ENCODE results near the gene RFT1.
A peak's percentile ranks its signal among the peaks of the same experiment; 100 is the strongest.

The RFT1 gene

DNA sequence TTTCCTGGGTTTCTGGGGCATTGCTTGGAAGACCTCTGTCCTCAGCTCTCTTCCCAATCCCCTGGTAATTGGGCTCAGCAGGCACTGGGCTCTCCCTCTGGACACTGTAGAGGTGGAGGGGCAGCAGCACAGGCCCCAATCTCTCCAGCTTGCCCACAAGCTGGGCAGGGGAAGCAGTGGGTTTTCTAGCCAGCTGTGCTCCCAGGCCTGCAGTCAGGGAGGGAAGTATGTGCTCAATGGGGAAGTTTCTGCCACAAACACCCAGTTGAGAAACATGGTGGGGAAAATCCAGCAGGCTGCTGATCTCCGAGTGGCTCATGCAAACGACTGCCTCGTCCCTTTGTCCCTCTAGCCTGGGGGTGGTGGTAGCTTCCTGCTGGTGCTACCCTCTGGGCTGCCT is 12.8 kb upstream of the RFT1 start:
- CTCF ChIA-PET = interaction anchor here (4.3 to 10.4 kb wide), 2 partner anchors 10 to 53 kb away, joined by 36 to 130 read pairs; partner anchors contain the start of gene RFT1
- no peak overlapping the region for H3K4me3 ChIP-seq (ENCODE audit: low read depth, low read length)
- DNase-seq (ENCODE audit: low read depth, low spot score) = no peak
- POLR2A ChIA-PET = no interaction called here
- TF ChIP-seq, protein P1, sequence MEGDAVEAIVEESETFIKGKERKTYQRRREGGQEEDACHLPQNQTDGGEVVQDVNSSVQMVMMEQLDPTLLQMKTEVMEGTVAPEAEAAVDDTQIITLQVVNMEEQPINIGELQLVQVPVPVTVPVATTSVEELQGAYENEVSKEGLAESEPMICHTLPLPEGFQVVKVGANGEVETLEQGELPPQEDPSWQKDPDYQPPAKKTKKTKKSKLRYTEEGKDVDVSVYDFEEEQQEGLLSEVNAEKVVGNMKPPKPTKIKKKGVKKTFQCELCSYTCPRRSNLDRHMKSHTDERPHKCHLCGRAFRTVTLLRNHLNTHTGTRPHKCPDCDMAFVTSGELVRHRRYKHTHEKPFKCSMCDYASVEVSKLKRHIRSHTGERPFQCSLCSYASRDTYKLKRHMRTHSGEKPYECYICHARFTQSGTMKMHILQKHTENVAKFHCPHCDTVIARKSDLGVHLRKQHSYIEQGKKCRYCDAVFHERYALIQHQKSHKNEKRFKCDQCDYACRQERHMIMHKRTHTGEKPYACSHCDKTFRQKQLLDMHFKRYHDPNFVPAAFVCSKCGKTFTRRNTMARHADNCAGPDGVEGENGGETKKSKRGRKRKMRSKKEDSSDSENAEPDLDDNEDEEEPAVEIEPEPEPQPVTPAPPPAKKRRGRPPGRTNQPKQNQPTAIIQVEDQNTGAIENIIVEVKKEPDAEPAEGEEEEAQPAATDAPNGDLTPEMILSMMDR (IDR thresholded peaks at IDR 0.05; ENCODE audit: insufficient read depth, low read length, missing control alignments) = no peak

DNA sequence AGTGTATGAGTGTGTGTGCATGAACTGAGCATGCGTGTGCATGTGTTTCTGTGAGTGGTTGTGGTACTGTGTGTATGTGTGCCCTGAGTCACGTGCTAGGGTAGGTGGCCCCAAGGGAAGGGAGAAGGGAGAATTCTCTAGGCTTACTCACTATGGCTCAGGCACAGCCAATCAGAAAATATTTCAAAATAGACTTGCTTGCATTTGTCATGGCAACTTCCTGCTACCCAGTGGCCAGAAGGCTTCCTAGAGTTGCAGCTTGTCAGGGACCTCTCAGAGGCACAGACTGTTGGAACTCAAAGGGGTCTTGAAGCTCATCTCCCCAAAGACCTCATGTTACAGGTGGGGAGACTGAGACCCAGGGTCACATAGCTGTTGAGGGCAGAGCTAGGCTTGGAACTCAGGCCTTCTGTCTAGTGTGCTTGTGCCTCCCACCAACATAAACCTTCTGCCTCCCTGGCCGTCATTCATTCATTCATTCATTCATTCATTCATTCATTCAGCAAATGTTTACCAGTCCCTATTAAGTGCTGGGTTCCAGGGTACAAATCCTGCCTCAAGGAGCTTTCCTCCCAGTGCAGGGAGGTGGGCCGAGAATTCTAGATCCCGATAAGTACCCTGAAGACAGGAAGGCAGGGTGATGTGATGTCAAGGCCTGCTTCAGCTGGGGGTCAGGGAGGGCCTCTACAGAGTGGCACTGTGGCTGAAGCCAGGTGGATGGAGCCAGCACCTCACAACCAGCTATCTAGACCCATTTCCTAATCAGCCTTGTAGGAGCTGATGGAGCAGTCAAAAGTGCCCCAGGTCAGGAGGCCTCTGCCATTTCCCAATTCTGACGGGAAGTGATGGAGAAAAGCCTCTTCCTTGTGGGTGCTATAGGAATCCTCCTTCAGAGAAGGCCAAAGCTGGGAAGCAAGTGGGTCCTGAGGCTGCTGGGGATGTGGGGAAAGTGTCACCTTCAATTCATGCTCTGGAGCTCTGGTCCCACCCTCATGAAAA is 10.9 kb upstream of the RFT1 start:
- no peak overlapping the region for H3K4me3 ChIP-seq (ENCODE audit: low read depth, low read length)
- ChIA-PET POLR2A (interaction anchor here (0.7 kb wide), 1 partner anchor 22 kb away, joined by 3 read pairs; no protein-coding TSS in a partner anchor), CTCF (interaction anchor here (0.6 to 10.4 kb wide), 9 partner anchors 8 to 784 kb away, joined by 3 to 130 read pairs (median 4); partner anchors contain the start of genes PRKCD and RFT1)
- peak; percentile 38 for DNase-seq (ENCODE audit: low read depth, low spot score)
- TF ChIP-seq, protein P1 (IDR thresholded peaks at IDR 0.05; ENCODE audit: insufficient read depth, low read length, missing control alignments) = no peak

DNA sequence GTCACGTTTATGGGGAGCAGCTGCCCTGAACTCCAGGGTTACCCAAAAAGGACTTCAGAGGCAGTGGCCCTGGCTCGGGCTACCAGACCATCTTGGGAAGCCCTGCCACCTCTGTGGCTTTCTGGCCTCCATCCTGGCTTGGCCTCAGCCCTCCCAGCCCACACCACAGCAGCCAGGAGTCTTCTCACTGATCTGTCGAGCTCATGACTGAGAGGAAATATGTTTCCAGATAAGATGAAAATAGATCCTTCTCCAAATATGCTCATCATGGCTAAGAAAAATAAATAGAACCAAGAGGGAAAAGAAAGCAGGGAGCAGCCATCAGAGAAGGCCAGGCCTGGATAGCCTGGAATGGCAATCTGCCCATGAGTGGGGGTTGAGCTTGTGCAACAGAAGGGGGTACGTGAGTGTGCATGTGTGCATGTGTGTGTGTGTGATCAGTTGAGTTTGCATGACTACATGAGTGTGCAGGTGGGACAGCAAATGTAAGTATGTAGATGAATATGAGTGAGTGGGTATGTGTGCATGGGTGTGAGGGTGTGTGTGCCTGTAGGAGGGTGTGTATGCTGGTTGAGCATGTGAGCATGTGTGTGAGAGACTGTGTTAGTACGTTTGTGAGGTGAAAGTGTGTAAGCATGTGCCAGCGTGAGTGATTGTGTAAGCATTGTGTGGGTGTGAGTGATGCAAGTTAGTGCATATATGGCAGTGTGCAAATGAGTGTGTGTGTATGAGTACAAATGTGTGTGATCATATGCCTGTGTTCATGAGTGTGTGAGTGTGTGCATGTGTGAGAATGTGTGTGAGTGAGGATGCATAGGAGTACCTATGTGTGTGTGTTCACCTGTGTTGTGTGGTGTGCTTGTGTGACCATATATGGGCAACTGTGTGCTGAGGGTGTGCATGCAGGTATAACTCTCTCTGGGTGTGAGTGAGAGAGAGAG is 9.9 kb upstream of the RFT1 start:
- ChIA-PET POLR2A (no interaction called here), CTCF (interaction anchor here (0.6 to 10.4 kb wide), 6 partner anchors 7 to 783 kb away, joined by 3 to 130 read pairs (median 6); partner anchors contain the start of gene RFT1)
- TF ChIP-seq, protein P1 (IDR thresholded peaks at IDR 0.05; ENCODE audit: insufficient read depth, low read length, missing control alignments) = no peak

DNA sequence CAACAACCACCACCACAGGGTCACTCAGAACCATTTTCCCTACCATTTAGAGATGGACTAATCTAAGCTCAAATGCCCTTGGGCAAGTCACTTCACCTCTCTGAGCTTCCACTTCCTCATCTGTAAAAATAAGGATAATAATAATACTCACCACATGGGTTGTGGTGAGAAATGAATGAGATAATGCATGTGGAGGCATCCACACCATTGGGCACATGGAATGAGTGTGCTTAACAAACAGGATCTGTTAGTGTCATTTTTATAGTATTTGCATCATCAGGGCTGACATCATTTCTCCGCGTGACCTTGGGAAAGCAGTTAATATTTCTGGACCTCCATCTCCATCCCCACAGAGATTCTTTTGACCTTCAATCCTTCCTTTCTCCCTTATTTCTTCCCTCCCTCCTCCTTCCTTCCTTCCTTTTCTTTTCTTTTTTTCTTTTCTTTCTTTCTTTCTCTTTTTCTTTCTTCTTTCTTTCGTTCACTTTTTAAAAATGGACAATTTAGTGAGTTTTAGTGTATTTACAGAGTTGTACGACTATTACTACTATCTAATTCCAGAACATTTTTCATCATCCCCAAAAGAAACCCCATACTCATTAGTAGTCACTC is 7.7 kb upstream of the RFT1 start:
- ChIA-PET CTCF (interaction anchor here (1.3 to 11.0 kb wide), 4 partner anchors 8 to 61 kb away, joined by 4 to 245 read pairs (median 68); no protein-coding TSS in a partner anchor), POLR2A (no interaction called here)
- no peak for DNase-seq (ENCODE audit: low read depth, low spot score)
- no peak overlapping the region for H3K4me3 ChIP-seq (ENCODE audit: low read depth, low read length)
- TF ChIP-seq, protein P1 (IDR thresholded peaks at IDR 0.05; ENCODE audit: insufficient read depth, low read length, missing control alignments) = no peak

More for the DNA sequence above, 9.9 kb upstream of the RFT1 start:
- no peak for DNase-seq (ENCODE audit: low read depth, low spot score)
- H3K4me3 ChIP-seq (ENCODE audit: low read depth, low read length) = no peak overlapping the region

DNA sequence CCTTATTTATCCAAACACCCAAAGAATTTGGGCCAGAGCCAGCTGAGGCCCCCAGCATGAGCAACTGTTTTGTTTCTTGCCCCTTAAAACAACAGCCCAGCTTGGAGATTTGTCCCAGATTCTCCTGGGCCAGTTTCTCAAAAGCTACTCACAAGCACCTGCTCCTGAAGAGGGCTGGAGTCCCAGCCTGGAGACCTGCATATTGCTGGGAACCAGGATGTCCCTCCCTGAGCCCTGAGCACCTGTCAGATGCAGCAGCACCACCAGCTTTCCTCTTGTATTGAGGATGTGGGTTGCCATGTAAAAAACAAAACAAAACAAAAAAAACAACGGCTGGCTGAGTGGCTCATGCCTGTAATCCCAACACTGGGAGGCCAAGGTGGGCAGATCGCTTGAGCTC is 7.0 kb upstream of the RFT1 start:
- no peak for DNase-seq (ENCODE audit: low read depth, low spot score)
- POLR2A ChIA-PET = no interaction called here
- CTCF ChIA-PET = interaction anchor here (1.3 to 11.0 kb wide), 5 partner anchors 8 to 61 kb away, joined by 4 to 245 read pairs (median 52); no protein-coding TSS in a partner anchor

More for the DNA sequence above, 7.0 kb upstream of the RFT1 start:
- H3K4me3 ChIP-seq (ENCODE audit: low read depth, low read length) = no peak overlapping the region
- TF ChIP-seq, protein P1 (IDR thresholded peaks at IDR 0.05; ENCODE audit: insufficient read depth, low read length, missing control alignments) = no peak

All from AG04449 (cell line).